GM19463 (cell line): ENCODE results near the gene CIBAR2.

Experiments
- ATAC-seq: cut with Tn5 transposase; IDR thresholded peaks from one replicate; pipeline ENCODE4 v1.9.1; 2021; ENCODE audit warnings: mild to moderate bottlenecking, moderate library complexity; ENCODE audit not compliant: unreplicated experiment

CIBAR2 gene

GRCh38 chr16:85083051-85083639 is 29.1 kb downstream of the CIBAR2 start:
- ATAC-seq, result no peak

GRCh38 chr16:85082173-85083050 is 29.9 kb downstream of the CIBAR2 start:
- ATAC-seq, result no peak

- no peak for ATAC-seq
Observed at GRCh38 chr16:85081765-85082164, 30.5 kb downstream of the CIBAR2 start.

GRCh38 chr16:85081038-85081437 is 31.2 kb downstream of the CIBAR2 start:
- no peak for ATAC-seq

GRCh38 chr16:85079785-85080570 is 32.3 kb downstream of the CIBAR2 start:
- no peak for ATAC-seq

GRCh38 chr16:85078952-85079351 is 33.3 kb downstream of the CIBAR2 start:
- no peak for ATAC-seq

GRCh38 chr16:85078226-85078625 is 34.0 kb downstream of the CIBAR2 start:
- ATAC-seq, result no peak

DNA sequence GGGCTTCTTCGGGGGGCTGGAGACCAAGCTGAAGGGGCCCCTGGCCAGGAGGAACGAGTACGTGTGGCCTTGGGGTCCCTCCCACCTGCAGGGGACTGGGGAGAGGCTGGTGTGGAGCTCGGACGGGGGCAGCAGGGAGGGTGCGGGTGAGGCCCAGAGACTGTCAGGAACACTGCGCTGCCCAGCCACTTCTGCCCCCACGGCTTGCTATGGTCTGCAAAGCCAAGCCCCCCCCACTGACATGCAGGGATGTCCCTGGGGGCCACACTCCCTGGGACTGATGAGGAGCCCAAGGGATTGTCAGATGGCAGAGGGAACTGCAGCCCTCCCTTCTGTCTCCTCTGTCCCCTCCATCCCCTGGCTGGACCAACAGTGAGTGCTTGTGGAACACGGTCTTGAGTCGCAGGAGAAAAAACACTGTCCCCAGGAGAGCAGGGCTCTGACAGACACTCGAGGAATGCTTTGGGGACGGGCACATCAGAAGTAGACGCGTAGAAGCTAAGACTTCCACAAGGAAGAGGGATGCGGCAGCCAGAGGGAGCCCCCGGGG is 34.6 kb downstream of the CIBAR2 start:
- no peak for ATAC-seq

- ATAC-seq, result no peak
Observed at GRCh38 chr16:85077039-85077438, 35.2 kb downstream of the CIBAR2 start.

GRCh38 chr16:85075236-85075924 is 36.9 kb downstream of the CIBAR2 start:
- no peak for ATAC-seq

GRCh38 chr16:85074225-85074914 is 37.9 kb downstream of the CIBAR2 start:
- ATAC-seq, result no peak

GRCh38 chr16:85072947-85073346 is 39.3 kb downstream of the CIBAR2 start:
- no peak for ATAC-seq

- ATAC-seq, result no peak
Observed at GRCh38 chr16:85072076-85072860, 40.0 kb downstream of the CIBAR2 start.

DNA sequence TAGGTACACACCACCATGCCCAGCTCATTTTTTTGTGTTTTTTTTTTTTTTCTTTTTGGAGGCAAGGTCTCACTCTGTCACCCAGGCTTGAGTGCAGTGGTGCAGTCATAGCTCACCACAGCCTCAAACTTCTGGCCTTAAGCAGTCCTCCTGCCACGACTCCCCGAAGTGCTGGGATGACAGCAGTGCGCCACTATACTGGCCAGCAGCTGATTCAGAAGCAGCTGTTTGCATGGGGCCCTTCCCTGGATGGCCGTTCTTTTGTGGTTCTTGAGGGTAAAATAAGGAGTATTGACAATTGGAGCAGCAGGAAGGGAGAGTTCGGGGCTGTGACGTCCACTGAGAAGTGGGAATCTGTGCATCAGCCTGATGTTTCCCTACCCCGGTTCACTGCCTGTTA is 43.1 kb downstream of the CIBAR2 start:
- no peak for ATAC-seq

DNA sequence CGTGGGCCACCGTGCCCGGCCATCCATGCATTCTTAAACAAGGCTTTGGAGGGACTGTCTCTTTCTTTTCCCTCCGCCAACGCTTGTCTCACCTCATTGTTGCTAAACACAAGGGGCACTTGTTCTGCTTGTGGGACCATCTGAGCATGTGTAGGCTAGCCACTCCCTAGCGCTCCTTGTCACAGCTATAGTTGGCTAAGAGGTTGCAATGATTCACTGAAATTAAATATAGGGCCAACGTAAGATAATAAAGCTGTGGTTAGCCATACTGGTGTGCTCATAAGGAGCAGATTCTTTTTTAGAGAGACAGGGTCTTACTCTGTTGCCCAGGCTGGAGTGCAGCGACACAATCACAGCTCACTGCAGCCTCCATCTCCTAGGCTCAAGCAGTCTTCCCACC is 43.5 kb downstream of the CIBAR2 start:
- no peak for ATAC-seq

DNA sequence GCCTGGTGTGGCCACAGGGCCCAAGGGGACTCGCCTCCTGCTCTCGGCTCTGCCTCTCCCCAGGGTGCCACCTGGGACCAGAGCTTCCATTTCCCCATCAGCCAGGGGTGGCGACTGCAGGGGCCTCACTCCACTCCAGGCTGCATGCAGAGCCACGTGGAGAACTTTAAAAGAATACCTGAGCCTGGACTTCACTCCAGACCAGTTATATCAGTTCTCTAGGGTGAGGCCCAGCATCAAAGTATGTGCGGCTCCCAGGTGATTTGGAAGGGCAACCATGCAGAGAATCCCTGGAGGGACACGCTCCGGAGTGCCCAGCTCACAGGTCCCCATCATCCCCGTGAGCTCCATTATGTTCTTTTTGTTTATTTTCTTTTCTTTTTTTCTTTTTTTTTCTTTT is 44.8 kb downstream of the CIBAR2 start:
- ATAC-seq, result no peak

DNA sequence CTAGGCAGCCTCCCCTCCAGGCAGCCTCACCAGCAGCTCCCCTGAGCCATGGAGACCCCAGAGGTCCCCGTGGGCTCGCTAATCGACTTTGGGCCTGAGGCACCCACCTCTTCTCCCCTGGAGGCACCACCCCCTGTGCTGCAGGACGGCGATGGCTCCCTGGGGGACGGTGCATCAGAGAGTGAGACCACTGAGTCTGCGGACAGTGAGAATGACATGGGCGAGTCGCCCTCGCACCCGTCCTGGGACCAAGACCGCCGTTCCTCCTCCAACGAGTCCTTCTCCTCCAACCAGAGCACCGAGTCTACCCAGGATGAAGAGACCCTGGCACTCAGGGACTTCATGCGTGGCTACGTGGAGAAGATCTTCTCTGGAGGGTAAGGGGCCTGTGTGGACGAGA is 45.2 kb downstream of the CIBAR2 start:
- ATAC-seq, result no peak

- no peak for ATAC-seq
Observed at GRCh38 chr16:85066346-85066885, 45.9 kb downstream of the CIBAR2 start.

- no peak for ATAC-seq
Observed at GRCh38 chr16:85065099-85065498, 47.2 kb downstream of the CIBAR2 start.
